H9 (cell line): Measurements from ENCODE around the gene ZNF79. TPM values are rescaled to one million over a fixed set of nuclear protein-coding genes. Genes with fewer than 3 reads are reported as not detected.
A peak's percentile ranks its signal among the peaks of the same experiment; 100 is the strongest.

ENCODE experiments used
- DNase-seq: peaks from one replicate; pipeline ENCODE4 v3.0.0-alpha.2; 2017
- H2AFZ ChIP-seq: one replicate; pipeline ENCODE4 v1.6.1; 2013; ENCODE audit warnings: mild to moderate bottlenecking, low read length, control low read depth, moderate library complexity
- H2AK5ac ChIP-seq: 2 replicates; pipeline ENCODE4 v1.6.1; 2013; ENCODE audit warnings: low read length, control low read depth, mixed read lengths; ENCODE audit not compliant: insufficient read length
- H2BK120ac ChIP-seq: one replicate; pipeline ENCODE4 v1.6.1; 2013; ENCODE audit warnings: low read depth, mild to moderate bottlenecking, low read length, control low read depth, inconsistent platforms; ENCODE audit not compliant: poor library complexity, severe bottlenecking
- H2BK12ac ChIP-seq: 2 replicates; pipeline ENCODE4 v1.6.1; 2013; ENCODE audit warnings: low read length, control low read depth, mixed read lengths, low read depth; ENCODE audit not compliant: insufficient read length
- H2BK15ac ChIP-seq: 2 replicates; pipeline ENCODE4 v1.6.1; 2013; ENCODE audit warnings: low read depth, low read length, control low read depth
- H2BK20ac ChIP-seq: one replicate; pipeline ENCODE4 v1.6.1; 2013; ENCODE audit warnings: low read depth, mild to moderate bottlenecking, low read length, control low read depth, inconsistent platforms; ENCODE audit not compliant: poor library complexity, severe bottlenecking
- H2BK5ac ChIP-seq: 2 replicates; pipeline ENCODE4 v1.6.1; 2013; ENCODE audit warnings: low read length, control low read depth, mixed read lengths; ENCODE audit not compliant: insufficient read length
- H3K14ac ChIP-seq: 2 replicates; pipeline ENCODE4 v1.6.1; 2013; ENCODE audit warnings: low read length, control low read depth; ENCODE audit not compliant: insufficient read depth
- H3K18ac ChIP-seq: 2 replicates; pipeline ENCODE4 v1.6.1; 2013; ENCODE audit warnings: low read depth, mild to moderate bottlenecking, mixed read lengths, low read length, control low read depth; ENCODE audit not compliant: insufficient read length
- H3K23ac ChIP-seq: 2 replicates; pipeline ENCODE4 v1.6.1; 2013; ENCODE audit warnings: low read length, control low read depth, mixed read lengths, low read depth; ENCODE audit not compliant: insufficient read length
- H3K23me2 ChIP-seq: 2 replicates; pipeline ENCODE4 v1.6.1; 2013; ENCODE audit warnings: low read depth, mild to moderate bottlenecking, mixed read lengths, low read length, control low read depth; ENCODE audit not compliant: insufficient read length, poor library complexity, severe bottlenecking
- H3K27ac ChIP-seq: 2 replicates; pipeline ENCODE4 v1.5.1; 2013; ENCODE audit warnings: low read length, control low read depth, mixed read lengths, low read depth; ENCODE audit not compliant: insufficient read length
- H3K27me3 ChIP-seq: 2 replicates; pipeline ENCODE4 v1.6.1; 2013; ENCODE audit warnings: low read length, control low read depth, inconsistent platforms; ENCODE audit not compliant: insufficient read depth
- H3K4ac ChIP-seq: 2 replicates; pipeline ENCODE4 v1.6.1; 2013; ENCODE audit warnings: low read depth, mild to moderate bottlenecking, control low read depth, inconsistent platforms, low read length, moderate library complexity
- H3K4me1 ChIP-seq: 2 replicates; pipeline ENCODE4 v1.6.1; 2013; ENCODE audit warnings: low read length, control low read depth, inconsistent platforms; ENCODE audit not compliant: insufficient read depth
- H3K4me2 ChIP-seq: 2 replicates; pipeline ENCODE4 v1.6.1; 2013; ENCODE audit warnings: low read length, control low read depth, mixed read lengths; ENCODE audit not compliant: insufficient read length, insufficient read depth
- H3K56ac ChIP-seq: 2 replicates; pipeline ENCODE4 v1.6.1; 2013; ENCODE audit warnings: low read depth, mild to moderate bottlenecking, mixed read lengths, low read length, control low read depth; ENCODE audit not compliant: insufficient read length
- H3K79me1 ChIP-seq: 2 replicates; pipeline ENCODE4 v1.6.1; 2013; ENCODE audit warnings: low read depth, mild to moderate bottlenecking, moderate library complexity, low read length, control low read depth, inconsistent platforms; ENCODE audit not compliant: insufficient read depth, poor library complexity, severe bottlenecking
- H3K79me2 ChIP-seq: 2 replicates; pipeline ENCODE4 v1.6.1; 2013; ENCODE audit warnings: low read length, control low read depth, inconsistent platforms; ENCODE audit not compliant: insufficient read depth
- H3K9ac ChIP-seq: 2 replicates; pipeline ENCODE4 v1.6.1; 2013; ENCODE audit warnings: low read length, control low read depth, mixed read lengths; ENCODE audit not compliant: insufficient read length; ENCODE audit errors: extremely low read depth
- H3K9me3 ChIP-seq: one replicate; pipeline ENCODE4 v1.6.1; 2013; ENCODE audit warnings: low read depth, low read length, inconsistent platforms; ENCODE audit not compliant: control insufficient read depth
- H3T11ph ChIP-seq: one replicate; pipeline ENCODE4 v1.6.1; 2013; ENCODE audit warnings: mild to moderate bottlenecking, low read length, control low read depth, inconsistent platforms
- H4K20me1 ChIP-seq: one replicate; pipeline ENCODE4 v1.6.1; 2013; ENCODE audit not compliant: control insufficient read depth, insufficient read length, insufficient read depth
- H4K5ac ChIP-seq: 2 replicates; pipeline ENCODE4 v1.6.1; 2013; ENCODE audit warnings: low read depth, mild to moderate bottlenecking, mixed read lengths, low read length, control low read depth; ENCODE audit not compliant: insufficient read length
- H4K8ac ChIP-seq: replicated peaks from 2 replicates; pipeline ENCODE4 v1.6.1; 2013; ENCODE audit warnings: low read length, control low read depth, mixed read lengths, low read depth; ENCODE audit not compliant: insufficient read length
- H4K91ac ChIP-seq: 2 replicates; pipeline ENCODE4 v1.6.1; 2013; ENCODE audit warnings: low read depth, mild to moderate bottlenecking, moderate library complexity, mixed read lengths, low read length, control low read depth; ENCODE audit not compliant: insufficient read length
- H3K27ac Mint-ChIP-seq, 3 experiments: 2 replicates in 2 of 3; 3 replicates in 1 of 3; pipeline ENCODE4 v1.8.0; 2020 to 2021; ENCODE audit warnings: mixed read lengths in 3 of 3, mild to moderate bottlenecking in 1 of 3, moderate library complexity in 1 of 3
- H3K27me3 Mint-ChIP-seq: 2 replicates; pipeline ENCODE4 v1.8.0; 2021; ENCODE audit warnings: low read depth, mild to moderate bottlenecking, moderate library complexity, mixed read lengths
- H3K36me3 Mint-ChIP-seq, 3 experiments: 2 replicates in 2 of 3; 3 replicates in 1 of 3; pipeline ENCODE4 v1.8.0; 2020 to 2021; ENCODE audit warnings: low read depth in 3 of 3, mixed read lengths in 3 of 3; ENCODE audit not compliant: insufficient read depth in 1 of 3
- H3K4me1 Mint-ChIP-seq, 2 experiments: 2 replicates each; pipeline ENCODE4 v1.8.0; 2020; ENCODE audit warnings: mixed read lengths in 2 of 2
- H3K4me3 Mint-ChIP-seq, 2 experiments: 2 replicates in 1 of 2; 3 replicates in 1 of 2; pipeline ENCODE4 v1.8.0; 2020 to 2021; ENCODE audit warnings: mild to moderate bottlenecking in 2 of 2, mixed read lengths in 2 of 2, moderate library complexity in 1 of 2
- H3K9me3 Mint-ChIP-seq, 2 experiments: 2 replicates in 1 of 2; 3 replicates in 1 of 2; pipeline ENCODE4 v1.8.0; 2020; ENCODE audit warnings: mild to moderate bottlenecking in 2 of 2, mixed read lengths in 2 of 2, moderate library complexity in 1 of 2
- CTCF ChIP-seq: fragments of 200-600 bp; sonication (generic); conservative IDR thresholded peaks from 3 replicates; pipeline ENCODE4 v1.8.0; 2021; ENCODE audit warnings: antibody characterized with exemption, mild to moderate bottlenecking
- WGBS: extraction: QIAGEN DNeasy Blood & Tissue Kit; methylation state at CpG from one replicate; pipeline ENCODE4 v1.1.7; 2013; ENCODE audit warnings: missing lambda C conversion rate, low lambda C conversion rate, mixed read lengths; ENCODE audit not compliant: insufficient read length; ENCODE audit errors: extremely low coverage; 5-methylcytosine and 5-hydroxymethylcytosine counted together
- total RNA-seq: library from RNA; stranded (reverse); gene quantifications from 2 replicates; pipeline ENCODE4 v1.2.1, GENCODE V29; 2021

ZNF79 gene
- total RNA-seq, 1 experiment from 2014 or later: 11.5 TPM

- 0 out of 2 replicates have a peak, but pooled peaks cover 2% of the 10 kb centered on the region for H3K27me3 ChIP-seq
- H3K4me2 ChIP-seq: no peak overlapping the region
- no peak overlapping the region for H3K14ac ChIP-seq
- Mint-ChIP-seq H3K4me1 (peaks cover 10 to 16% of the 10 kb centered on the region in 2 experiments), H3K9me3 (peaks cover 3 to 8% of the 10 kb centered on the region in 2 experiments; a peak in 3 of 5 replicates), H3K27me3 (peaks cover 15% of the 10 kb centered on the region; the same call in 1 of the 2 replicates), H3K27ac (peak overlapping the region in 1 of 3 experiments; percentile 81; a peak in 1 of 7 replicates), H3K4me3 (no peak overlapping the region; a peak in 1 of 5 replicates), H3K36me3 (no peaks in the 10 kb centered on the region; a peak in 1 of 7 replicates)
- H3K56ac ChIP-seq: no peak overlapping the region
- no peaks in the 10 kb centered on the region for H3K23me2 ChIP-seq
- H3K18ac ChIP-seq: no peak overlapping the region
- no peak for DNase-seq
- H3K9me3 ChIP-seq: no peaks in the 10 kb centered on the region
- no peak overlapping the region for H3T11ph ChIP-seq
- no peak overlapping the region for H3K9ac ChIP-seq
- no peaks in the 10 kb centered on the region for H4K20me1 ChIP-seq
- H3K4ac ChIP-seq: no peak overlapping the region
- H2BK20ac ChIP-seq: no peak overlapping the region
- H4K5ac ChIP-seq: no peak overlapping the region
- H3K23ac ChIP-seq: no peak overlapping the region
- no peak overlapping the region for H2BK15ac ChIP-seq
- no peaks in the 10 kb centered on the region for H3K79me2 ChIP-seq
- no peaks in the 10 kb centered on the region; the same call in 1 of the 2 replicates for H3K4me1 ChIP-seq
- no peaks in the 10 kb centered on the region for H3K79me1 ChIP-seq
- no peak overlapping the region for H2BK5ac ChIP-seq
- H2BK120ac ChIP-seq: no peak overlapping the region
- no peak overlapping the region for H4K91ac ChIP-seq
- no peak for TF ChIP-seq CTCF
- H2AK5ac ChIP-seq: no peak overlapping the region
- H3K27ac ChIP-seq: no peak overlapping the region
- H2BK12ac ChIP-seq: no peak overlapping the region
- WGBS: no CpG with 5 or more reads among the region's 11 CpGs
- H2AFZ ChIP-seq: no peak overlapping the region
- no peak overlapping the region for H4K8ac ChIP-seq
Observed at GRCh38 chr9:127384016-127384730, 40.0 kb upstream of the ZNF79 start.
